ENCODE data around the gene SYNE2.

GRCh38 chr14:64210216-64210615 lies 357.4 kb downstream of the SYNE2 start:
- TF ChIP-seq POLR2A (IDR thresholded peaks at IDR 0.05; ENCODE audit: low read depth, low read length) (no peak), POLR2AphosphoS5 (IDR thresholded peaks at IDR 0.05; ENCODE audit: insufficient read depth, low read depth, low read length) (no peak), EZH2 (IDR thresholded peaks at IDR 0.05; ENCODE audit: borderline replicate concordance, low read depth, low read length, severe bottlenecking) (no peak), CTCF (IDR thresholded peaks at IDR 0.05; ENCODE audit: extremely low read depth in 1 of 2, insufficient read depth in 1 of 2, low read depth in 1 of 2, low read length in 2 of 2) (no peak), MYC (IDR thresholded peaks at IDR 0.05; ENCODE audit: low read depth, low read length) (no peak)

Measured in endothelial cell of umbilical vein (primary cell).